Measurements from ENCODE around the gene IL1RAPL2. TPM values are rescaled to one million over a fixed set of nuclear protein-coding genes. Genes with fewer than 3 reads are reported as not detected.

Gene IL1RAPL2
- total RNA-seq, 2 experiments from 2014 or later = not detected

DNA sequence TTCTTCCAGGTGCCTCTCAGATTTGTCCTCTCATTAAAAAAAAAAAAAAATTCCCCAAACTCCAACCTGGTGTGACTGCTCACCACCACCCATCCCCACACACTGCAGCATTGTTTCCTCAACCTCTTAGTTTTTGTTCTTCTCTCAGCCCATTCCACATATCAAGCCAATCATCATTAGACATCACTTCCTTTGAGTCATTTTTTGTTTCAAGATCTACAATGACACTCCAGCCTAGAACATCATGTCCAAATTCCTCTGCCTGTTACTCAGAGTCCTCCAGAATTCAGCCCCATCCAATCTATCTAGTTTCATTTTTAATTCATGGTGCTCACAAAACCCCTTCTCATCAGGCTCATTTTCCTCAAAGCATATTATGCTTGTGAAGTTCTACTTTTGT lies 917.0 kb downstream of the IL1RAPL2 start:
- Mint-ChIP-seq H3K27ac (no peak overlapping the region), H3K27me3 (no peaks in the 10 kb centered on the region), H3K4me3 (no peak overlapping the region), H3K4me1 (no peaks in the 10 kb centered on the region), H3K36me3 (ENCODE audit: low read depth) (no peaks in the 10 kb centered on the region), H3K9me3 (ENCODE audit: low read depth) (peaks cover 11% of the 10 kb centered on the region)
- DNase-seq (no peak), ATAC-seq (no peak)
- ChIA-PET POLR2A (no interaction called here), CTCF (no interaction called here)
- intact Hi-C loops (cut with DNase I, micrococcal nuclease) = no loop called here

DNA sequence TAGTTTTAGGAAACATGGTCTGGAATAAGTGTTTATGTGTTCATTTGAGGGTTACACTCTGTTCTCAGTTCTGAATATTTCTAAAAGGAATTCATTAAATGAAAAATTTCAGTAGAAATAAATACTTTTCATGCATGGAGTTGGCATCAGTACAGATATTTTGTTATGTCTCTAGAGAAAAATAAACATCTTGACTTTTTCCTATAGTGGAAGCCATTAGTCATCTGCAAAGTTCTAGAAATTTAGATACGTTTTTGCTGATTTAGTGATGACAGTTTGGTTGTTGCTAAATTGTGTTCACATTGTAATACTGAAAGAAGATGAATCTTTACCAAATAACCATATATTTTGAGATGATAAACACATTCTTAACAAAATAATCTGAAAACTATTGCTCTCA lies 922.7 kb downstream of the IL1RAPL2 start:
- H3K27ac Mint-ChIP-seq = no peak overlapping the region
- DNase-seq (no peak), ATAC-seq (no peak)
- H3K4me3 Mint-ChIP-seq = no peak overlapping the region
- CTCF ChIA-PET = no interaction called here
- no peaks in the 10 kb centered on the region for H3K4me1 Mint-ChIP-seq
- intact Hi-C loops (cut with DNase I, micrococcal nuclease) = no loop called here
- POLR2A ChIA-PET = no interaction called here
- H3K27me3 Mint-ChIP-seq = no peaks in the 10 kb centered on the region
- H3K9me3 Mint-ChIP-seq (ENCODE audit: low read depth) = peaks cover 7% of the 10 kb centered on the region
- no peaks in the 10 kb centered on the region for H3K36me3 Mint-ChIP-seq (ENCODE audit: low read depth)

DNA sequence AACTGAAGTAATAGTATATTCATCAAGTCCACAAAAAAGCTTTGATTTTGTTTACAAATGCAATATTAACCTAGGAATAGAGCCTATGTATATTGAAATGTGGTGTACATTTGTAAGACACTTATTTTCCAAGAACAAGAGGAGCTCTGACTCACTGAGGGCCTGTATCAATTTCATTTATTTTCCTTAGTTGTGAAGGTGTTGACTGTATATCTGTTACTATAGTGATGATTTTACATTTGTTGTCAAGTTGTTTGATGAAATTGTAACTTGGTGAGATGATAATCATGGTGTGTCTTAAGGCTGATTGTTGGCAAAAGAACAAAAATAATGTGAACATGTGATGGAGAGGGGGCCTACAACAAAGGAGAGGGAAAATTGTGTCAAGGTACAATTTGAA lies 929.4 kb downstream of the IL1RAPL2 start:
- Mint-ChIP-seq H3K27ac (no peak overlapping the region), H3K4me3 (no peak overlapping the region), H3K36me3 (ENCODE audit: low read depth) (no peaks in the 10 kb centered on the region), H3K27me3 (no peaks in the 10 kb centered on the region), H3K4me1 (no peaks in the 10 kb centered on the region), H3K9me3 (ENCODE audit: low read depth) (peaks cover 4% of the 10 kb centered on the region)
- no peak for DNase-seq
- ChIA-PET CTCF (no interaction called here), POLR2A (no interaction called here)
- intact Hi-C loops (cut with DNase I, micrococcal nuclease) = no loop called here
- no peak for ATAC-seq

DNA sequence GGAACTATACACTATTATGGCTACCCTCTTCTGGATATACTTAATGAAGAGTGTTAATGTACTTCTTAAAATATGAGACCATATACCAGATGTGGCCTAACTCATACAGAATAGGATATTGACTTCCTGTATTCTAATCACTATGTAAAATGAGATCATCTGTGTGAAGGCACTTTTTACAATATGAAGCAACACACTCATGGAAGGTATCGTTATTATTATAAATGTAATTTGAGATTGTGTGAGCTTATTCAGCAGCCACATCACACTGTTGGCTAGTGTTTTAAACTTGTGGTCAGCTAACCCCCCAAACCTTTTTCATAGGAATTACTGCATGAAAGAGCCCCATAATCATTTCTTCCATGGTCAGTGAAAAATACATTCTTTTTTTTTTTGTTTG lies 936.3 kb downstream of the IL1RAPL2 start:
- Mint-ChIP-seq H3K27me3 (no peaks in the 10 kb centered on the region), H3K4me3 (no peak overlapping the region), H3K9me3 (ENCODE audit: low read depth) (no peaks in the 10 kb centered on the region), H3K36me3 (ENCODE audit: low read depth) (no peaks in the 10 kb centered on the region), H3K27ac (no peak overlapping the region), H3K4me1 (no peaks in the 10 kb centered on the region)
- ChIA-PET CTCF (no interaction called here), POLR2A (no interaction called here)
- no peak for ATAC-seq
- DNase-seq = no peak
- intact Hi-C loops (cut with DNase I, micrococcal nuclease) = no loop called here

DNA sequence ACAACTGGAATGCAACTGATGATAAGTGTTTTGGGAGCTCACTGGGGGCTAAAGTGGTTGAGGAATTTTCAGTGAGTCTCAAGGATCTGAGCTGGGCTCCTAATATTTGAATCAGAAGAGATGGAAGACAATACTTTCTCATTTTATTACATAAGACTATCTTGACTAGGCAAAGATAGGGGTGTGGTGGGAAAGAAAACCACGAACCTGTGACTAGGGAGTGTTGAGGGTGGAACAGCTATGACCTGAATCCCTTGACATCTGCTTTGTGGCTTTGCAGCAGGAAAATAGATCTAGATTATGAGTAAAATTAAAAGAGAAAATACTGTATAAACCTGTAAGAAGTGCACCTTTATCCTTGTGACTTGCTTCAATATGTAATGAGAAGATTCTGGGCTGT lies 949.6 kb downstream of the IL1RAPL2 start:
- no peaks in the 10 kb centered on the region for H3K36me3 Mint-ChIP-seq (ENCODE audit: low read depth)
- H3K27me3 Mint-ChIP-seq = no peaks in the 10 kb centered on the region
- DNase-seq (no peak), ATAC-seq (no peak)
- intact Hi-C loops (cut with DNase I, micrococcal nuclease) = no loop called here
- no peaks in the 10 kb centered on the region for H3K4me1 Mint-ChIP-seq
- H3K4me3 Mint-ChIP-seq = no peak overlapping the region
- ChIA-PET CTCF (no interaction called here), POLR2A (no interaction called here)
- H3K27ac Mint-ChIP-seq = no peak overlapping the region
- H3K9me3 Mint-ChIP-seq (ENCODE audit: low read depth) = peaks cover 2% of the 10 kb centered on the region

DNA sequence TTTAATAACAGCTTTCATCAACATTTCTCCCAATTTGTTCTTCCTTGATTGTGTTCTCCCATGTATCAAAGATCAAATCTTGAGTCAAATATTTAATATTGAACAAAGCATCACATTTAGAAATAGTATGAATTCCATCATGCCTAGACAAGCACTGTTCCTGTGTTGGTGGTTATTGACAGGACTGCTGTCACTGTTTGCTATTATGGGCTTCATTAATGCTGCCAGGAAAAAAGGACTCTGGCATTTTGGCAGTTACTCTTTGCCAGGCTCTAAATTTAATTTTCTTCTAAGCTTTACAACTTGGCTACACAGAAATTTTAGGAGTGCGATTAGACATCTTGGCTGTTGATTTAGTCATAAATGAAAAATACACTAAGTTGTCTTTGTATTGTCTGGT lies 960.4 kb downstream of the IL1RAPL2 start:
- Mint-ChIP-seq H3K9me3 (ENCODE audit: low read depth) (no peaks in the 10 kb centered on the region), H3K4me3 (no peak overlapping the region), H3K4me1 (no peaks in the 10 kb centered on the region), H3K27ac (no peak overlapping the region), H3K27me3 (no peaks in the 10 kb centered on the region), H3K36me3 (ENCODE audit: low read depth) (no peaks in the 10 kb centered on the region)
- intact Hi-C loops (cut with DNase I, micrococcal nuclease) = no loop called here
- no peak for DNase-seq
- ATAC-seq = no peak
- CTCF ChIA-PET = no interaction called here
- POLR2A ChIA-PET = no interaction called here

DNA sequence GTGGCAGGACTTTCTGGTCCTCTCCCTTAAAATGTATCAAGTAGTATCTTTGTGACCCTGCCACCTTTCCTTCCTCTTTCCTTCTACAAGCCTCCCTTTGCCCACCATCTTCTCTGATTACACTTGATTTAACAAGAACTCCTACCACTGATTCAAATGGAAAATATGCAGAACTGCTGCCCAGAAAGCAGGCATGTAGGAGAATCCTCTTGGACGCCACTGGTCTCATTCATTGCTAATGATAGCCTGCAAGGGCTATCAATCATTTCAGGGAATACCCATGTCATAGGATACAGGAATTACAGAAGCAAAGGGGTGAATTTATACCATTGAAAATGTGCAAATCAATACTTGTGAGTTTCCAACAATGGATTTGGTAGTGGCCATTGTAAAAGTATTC lies 961.8 kb downstream of the IL1RAPL2 start:
- ChIA-PET CTCF (no interaction called here), POLR2A (no interaction called here)
- Mint-ChIP-seq H3K27ac (no peak overlapping the region), H3K4me3 (no peak overlapping the region), H3K27me3 (no peaks in the 10 kb centered on the region), H3K36me3 (ENCODE audit: low read depth) (no peaks in the 10 kb centered on the region), H3K9me3 (ENCODE audit: low read depth) (peaks cover 2% of the 10 kb centered on the region), H3K4me1 (no peaks in the 10 kb centered on the region)
- ATAC-seq (no peak), DNase-seq (no peak)
- intact Hi-C loops (cut with DNase I, micrococcal nuclease) = no loop called here

DNA sequence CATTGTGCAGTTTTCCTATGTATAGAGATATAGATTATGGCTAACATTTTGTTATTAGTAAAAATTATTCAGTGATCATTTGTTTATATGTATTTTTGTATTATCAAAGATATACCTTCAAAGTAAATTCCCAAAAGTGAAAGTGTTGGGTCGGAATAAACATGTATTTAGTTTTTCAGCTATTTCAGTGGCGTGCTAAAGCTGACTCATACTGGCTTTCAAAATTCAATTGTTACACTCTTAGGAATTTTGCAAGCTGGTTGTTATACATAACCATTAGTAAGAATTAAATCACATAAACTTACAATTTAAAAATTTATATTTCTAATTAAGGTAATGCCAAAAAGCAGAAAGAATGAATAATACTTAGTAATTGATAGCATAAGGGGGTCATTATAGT lies 968.0 kb downstream of the IL1RAPL2 start:
- intact Hi-C loops (cut with DNase I, micrococcal nuclease) = no loop called here
- CTCF ChIA-PET = no interaction called here
- H3K27me3 Mint-ChIP-seq = no peaks in the 10 kb centered on the region
- H3K36me3 Mint-ChIP-seq (ENCODE audit: low read depth) = no peaks in the 10 kb centered on the region
- H3K4me1 Mint-ChIP-seq = no peaks in the 10 kb centered on the region
- no peak overlapping the region for H3K27ac Mint-ChIP-seq
- DNase-seq = no peak
- no peak for ATAC-seq
- H3K9me3 Mint-ChIP-seq (ENCODE audit: low read depth) = peaks cover 2% of the 10 kb centered on the region
- POLR2A ChIA-PET = no interaction called here
- H3K4me3 Mint-ChIP-seq = no peak overlapping the region

DNA sequence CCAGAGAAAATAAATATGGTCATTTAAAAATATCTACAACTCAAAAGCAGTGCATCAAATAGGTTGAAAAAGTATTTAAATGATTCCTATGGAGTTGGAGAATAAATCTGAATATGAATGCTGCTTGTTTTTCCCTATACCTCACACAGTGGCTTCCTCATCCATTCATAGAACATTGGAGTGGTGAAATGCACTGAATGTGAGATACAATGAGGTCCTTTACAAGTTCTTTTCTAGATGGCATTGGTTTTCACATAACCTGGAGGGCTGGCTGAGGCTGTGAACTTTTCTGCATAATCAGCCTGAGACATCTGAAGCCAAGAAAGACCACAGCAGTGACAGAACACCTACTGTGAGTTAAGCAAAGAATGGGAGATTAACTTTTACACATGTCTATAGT lies 977.3 kb downstream of the IL1RAPL2 start:
- ChIA-PET POLR2A (no interaction called here), CTCF (no interaction called here)
- no peak overlapping the region for H3K27ac Mint-ChIP-seq

DNA sequence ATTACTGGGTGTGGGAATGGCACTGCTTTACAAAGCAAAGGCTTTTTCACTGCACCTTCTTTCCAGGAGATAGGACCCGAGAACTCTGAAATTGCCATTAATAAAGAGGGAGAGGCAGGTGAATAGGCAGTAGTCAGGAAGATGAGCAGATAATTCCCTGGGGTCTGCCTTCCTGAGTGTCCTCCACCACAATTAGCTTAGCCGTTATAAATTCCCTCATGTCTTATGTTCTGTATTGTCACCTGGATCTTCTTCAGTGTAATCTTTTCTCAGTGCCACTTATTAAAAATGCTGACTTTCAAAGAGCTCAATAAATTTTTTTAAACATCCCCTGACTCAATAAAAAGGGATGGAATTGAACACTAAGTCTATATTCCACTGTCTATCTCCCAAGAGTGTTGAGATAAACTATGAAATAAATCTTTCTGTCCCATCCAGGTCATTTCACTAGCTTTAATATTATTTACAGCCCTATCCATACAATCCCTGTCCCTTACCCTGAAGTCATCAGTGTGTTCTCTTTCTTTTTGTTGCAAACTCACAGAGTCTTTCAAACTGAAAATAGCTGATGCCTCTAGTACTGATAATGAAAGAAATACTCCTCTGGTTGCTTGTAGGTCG lies 984.2 kb downstream of the IL1RAPL2 start:
- DNase-seq (no peak), ATAC-seq (no peak)
- Mint-ChIP-seq H3K4me3 (no peak overlapping the region), H3K9me3 (ENCODE audit: low read depth) (no peaks in the 10 kb centered on the region), H3K27ac (no peak overlapping the region), H3K36me3 (ENCODE audit: low read depth) (no peaks in the 10 kb centered on the region), H3K4me1 (no peaks in the 10 kb centered on the region), H3K27me3 (no peaks in the 10 kb centered on the region)
- ChIA-PET POLR2A (no interaction called here), CTCF (no interaction called here)
- intact Hi-C loops (cut with DNase I, micrococcal nuclease) = no loop called here

More for the DNA sequence above, 977.3 kb downstream of the IL1RAPL2 start:
- intact Hi-C loops (cut with DNase I, micrococcal nuclease) = no loop called here
- Mint-ChIP-seq H3K36me3 (ENCODE audit: low read depth) (no peaks in the 10 kb centered on the region), H3K9me3 (ENCODE audit: low read depth) (peaks cover 3% of the 10 kb centered on the region), H3K4me3 (no peak overlapping the region), H3K27me3 (no peaks in the 10 kb centered on the region), H3K4me1 (no peaks in the 10 kb centered on the region)
- DNase-seq = no peak
- ATAC-seq = no peak

DNA sequence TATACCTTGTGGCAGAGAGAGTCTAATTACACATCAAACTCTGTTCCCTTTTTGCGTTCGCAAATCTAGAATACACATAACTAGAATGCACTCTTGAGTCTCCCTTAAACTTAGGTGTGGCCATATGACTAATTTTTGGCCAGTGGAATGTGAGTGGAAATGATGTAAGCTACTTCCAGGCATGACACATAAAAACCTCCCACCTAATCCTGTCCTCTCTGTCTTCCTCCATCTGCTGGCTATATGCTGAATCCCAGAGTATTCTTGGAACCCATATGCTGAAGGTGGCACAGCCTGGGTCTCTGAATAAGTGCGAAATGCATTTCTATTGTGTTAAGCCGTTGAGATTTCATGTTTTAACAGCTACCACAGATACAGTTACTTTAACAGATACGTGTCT lies 986.4 kb downstream of the IL1RAPL2 start:
- H3K4me1 Mint-ChIP-seq = no peaks in the 10 kb centered on the region
- H3K27ac Mint-ChIP-seq = no peak overlapping the region
- H3K4me3 Mint-ChIP-seq = no peak overlapping the region
- CTCF ChIA-PET = no interaction called here
- no peaks in the 10 kb centered on the region for H3K9me3 Mint-ChIP-seq (ENCODE audit: low read depth)
- DNase-seq = no peak
- no peak for ATAC-seq
- no peaks in the 10 kb centered on the region for H3K27me3 Mint-ChIP-seq
- no peaks in the 10 kb centered on the region for H3K36me3 Mint-ChIP-seq (ENCODE audit: low read depth)
- intact Hi-C loops (cut with DNase I, micrococcal nuclease) = no loop called here
- POLR2A ChIA-PET = no interaction called here

DNA sequence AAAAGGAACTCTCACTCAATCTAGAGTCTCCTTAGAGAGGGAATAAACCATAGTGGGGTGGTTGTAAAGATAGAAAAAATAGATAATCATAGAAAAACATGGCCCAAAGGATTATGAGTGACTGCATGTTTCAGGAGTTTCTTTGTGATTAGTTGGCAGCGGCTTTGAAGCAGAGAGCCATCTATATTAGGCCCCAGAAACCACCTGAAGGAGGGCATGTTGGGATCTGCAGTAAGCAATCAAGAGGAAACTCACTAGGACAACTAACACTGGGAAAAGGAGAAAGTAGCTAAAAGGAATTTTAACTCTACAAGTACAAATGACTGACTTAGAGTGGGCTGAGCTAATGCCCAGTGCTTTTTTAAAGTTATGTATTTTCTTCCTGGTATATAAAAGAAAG lies 987.1 kb downstream of the IL1RAPL2 start:
- H3K36me3 Mint-ChIP-seq (ENCODE audit: low read depth) = no peaks in the 10 kb centered on the region
- no peak overlapping the region for H3K4me3 Mint-ChIP-seq
- H3K27ac Mint-ChIP-seq = no peak overlapping the region
- no peak for ATAC-seq
- H3K4me1 Mint-ChIP-seq = no peaks in the 10 kb centered on the region
- DNase-seq = no peak
- intact Hi-C loops (cut with DNase I, micrococcal nuclease) = no loop called here
- CTCF ChIA-PET = no interaction called here
- H3K9me3 Mint-ChIP-seq (ENCODE audit: low read depth) = no peaks in the 10 kb centered on the region
- no peaks in the 10 kb centered on the region for H3K27me3 Mint-ChIP-seq
- POLR2A ChIA-PET = no interaction called here

DNA sequence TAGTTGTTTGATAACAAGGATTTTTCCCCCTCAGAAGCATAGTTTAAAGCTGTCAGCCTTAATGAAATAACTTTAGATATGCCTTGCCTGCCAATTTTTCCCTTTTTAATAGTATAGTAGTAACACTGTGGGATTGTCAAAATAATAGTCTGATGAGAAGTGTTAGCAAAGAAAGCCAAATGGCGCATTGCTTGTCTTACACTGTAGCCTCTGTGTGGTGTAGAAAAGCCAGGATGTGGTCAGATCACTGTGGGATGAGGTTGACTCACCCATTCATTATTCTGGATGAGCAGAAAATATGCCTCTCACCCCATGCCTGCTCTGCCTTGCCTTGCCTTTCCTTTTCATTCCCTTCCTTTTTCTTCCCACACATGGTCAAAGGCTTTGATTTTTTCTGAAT lies 998.5 kb downstream of the IL1RAPL2 start:
- ChIA-PET POLR2A (no interaction called here), CTCF (no interaction called here)
- DNase-seq (no peak), ATAC-seq (no peak)
- no peaks in the 10 kb centered on the region for H3K27me3 Mint-ChIP-seq
- no peaks in the 10 kb centered on the region for H3K36me3 Mint-ChIP-seq (ENCODE audit: low read depth)
- H3K27ac Mint-ChIP-seq = no peak overlapping the region
- no peak overlapping the region for H3K4me3 Mint-ChIP-seq
- H3K4me1 Mint-ChIP-seq = no peaks in the 10 kb centered on the region
- intact Hi-C loops (cut with DNase I, micrococcal nuclease) = no loop called here
- H3K9me3 Mint-ChIP-seq (ENCODE audit: low read depth) = no peaks in the 10 kb centered on the region

All from activated CD4-positive, alpha-beta T cell treated with anti-CD3 and anti-CD28 coated beads for 36 hours (primary cell).